ENCODE data around the gene UCP3.

- no peak for TF ChIP-seq EZH2 (IDR thresholded peaks at IDR 0.05; ENCODE audit: low read length)
- TF ChIP-seq, protein P1, sequence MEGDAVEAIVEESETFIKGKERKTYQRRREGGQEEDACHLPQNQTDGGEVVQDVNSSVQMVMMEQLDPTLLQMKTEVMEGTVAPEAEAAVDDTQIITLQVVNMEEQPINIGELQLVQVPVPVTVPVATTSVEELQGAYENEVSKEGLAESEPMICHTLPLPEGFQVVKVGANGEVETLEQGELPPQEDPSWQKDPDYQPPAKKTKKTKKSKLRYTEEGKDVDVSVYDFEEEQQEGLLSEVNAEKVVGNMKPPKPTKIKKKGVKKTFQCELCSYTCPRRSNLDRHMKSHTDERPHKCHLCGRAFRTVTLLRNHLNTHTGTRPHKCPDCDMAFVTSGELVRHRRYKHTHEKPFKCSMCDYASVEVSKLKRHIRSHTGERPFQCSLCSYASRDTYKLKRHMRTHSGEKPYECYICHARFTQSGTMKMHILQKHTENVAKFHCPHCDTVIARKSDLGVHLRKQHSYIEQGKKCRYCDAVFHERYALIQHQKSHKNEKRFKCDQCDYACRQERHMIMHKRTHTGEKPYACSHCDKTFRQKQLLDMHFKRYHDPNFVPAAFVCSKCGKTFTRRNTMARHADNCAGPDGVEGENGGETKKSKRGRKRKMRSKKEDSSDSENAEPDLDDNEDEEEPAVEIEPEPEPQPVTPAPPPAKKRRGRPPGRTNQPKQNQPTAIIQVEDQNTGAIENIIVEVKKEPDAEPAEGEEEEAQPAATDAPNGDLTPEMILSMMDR (optimal IDR thresholded peaks at IDR 0.05 in 1 of 3, IDR thresholded peaks at IDR 0.05 in 1 of 3, conservative IDR thresholded peaks at IDR 0.05 in 1 of 3; ENCODE audit: extremely low read depth in 1 of 3, insufficient read depth in 2 of 3, low read length in 3 of 3): no peak
Measured at GRCh38 chr11:73962101-73962705, 46.7 kb downstream of the UCP3 start.

Measured in keratinocyte (primary cell).